Activated CD8-positive, alpha-beta T cell treated with anti-CD3 and anti-CD28 coated beads for 36 hours (primary cell): ENCODE data around the gene CACNG6. TPM values are rescaled to one million over a fixed set of nuclear protein-coding genes. Genes with fewer than 3 reads are reported as not detected.
A peak's percentile ranks its signal among the peaks of the same experiment; 100 is the strongest.
"Not testable (repeated sequence)": the region's sequence is repeated elsewhere in the genome, so short reads cannot be mapped to it uniquely, and the experiment has no call there.

Experiments used
- ATAC-seq: fragments of 200-7000 bp; cut with Tn5 transposase; one replicate; pipeline ENCODE4 v1.10.0; 2021; ENCODE audit warnings: mild to moderate bottlenecking, moderate library complexity
- CTCF ChIA-PET: fragments of 350-600 bp; sonication (Branson Sonifier 250); formaldehyde crosslinking; loops from one replicate; lab custom pipeline; 2021; ENCODE audit warnings: antibody characterized with exemption; lab: Charles Lee
- POLR2A ChIA-PET: fragments of 350-600 bp; sonication (Branson Sonifier 250); formaldehyde crosslinking; loops from one replicate; lab custom pipeline; 2021; ENCODE audit warnings: antibody characterized with exemption; lab: Charles Lee
- DNase-seq: peaks from one replicate; pipeline ENCODE4 v3.0.0-alpha.2; 2020
- H3K27ac Mint-ChIP-seq: one replicate; pipeline ENCODE4 v1.8.0; 2021; ENCODE audit warnings: mild to moderate bottlenecking, mixed read lengths
- H3K27me3 Mint-ChIP-seq: one replicate; pipeline ENCODE4 v1.8.0; 2021; ENCODE audit warnings: mixed read lengths
- H3K36me3 Mint-ChIP-seq: one replicate; pipeline ENCODE4 v1.8.0; 2021; ENCODE audit warnings: low read depth, mixed read lengths
- H3K4me1 Mint-ChIP-seq: one replicate; pipeline ENCODE4 v1.8.0; 2021; ENCODE audit warnings: low read depth, mixed read lengths
- H3K4me3 Mint-ChIP-seq: one replicate; pipeline ENCODE4 v1.8.0; 2021; ENCODE audit warnings: mild to moderate bottlenecking, moderate library complexity, mixed read lengths
- H3K9me3 Mint-ChIP-seq: one replicate; pipeline ENCODE4 v1.8.0; 2021; ENCODE audit warnings: mixed read lengths
- intact Hi-C: fragments of 100-400 bp; cut with micrococcal nuclease; formaldehyde crosslinking; loops from one replicate; pipeline ENCODE4 v1.10.0; 2022
- total RNA-seq, 2 experiments: library from RNA; stranded (reverse); gene quantifications; one replicate each; pipeline ENCODE4 v1.2.3, GENCODE V29; 2021
- TF ChIP-seq, protein P1 (sequence below): fragments of 200-600 bp; IDR thresholded peaks from one replicate; pipeline ENCODE4 v1.8.0; 2022; ENCODE audit warnings: antibody characterized with exemption, mild to moderate bottlenecking

CACNG6 gene
- total RNA-seq, 2 experiments from 2014 or later, result not detected

DNA sequence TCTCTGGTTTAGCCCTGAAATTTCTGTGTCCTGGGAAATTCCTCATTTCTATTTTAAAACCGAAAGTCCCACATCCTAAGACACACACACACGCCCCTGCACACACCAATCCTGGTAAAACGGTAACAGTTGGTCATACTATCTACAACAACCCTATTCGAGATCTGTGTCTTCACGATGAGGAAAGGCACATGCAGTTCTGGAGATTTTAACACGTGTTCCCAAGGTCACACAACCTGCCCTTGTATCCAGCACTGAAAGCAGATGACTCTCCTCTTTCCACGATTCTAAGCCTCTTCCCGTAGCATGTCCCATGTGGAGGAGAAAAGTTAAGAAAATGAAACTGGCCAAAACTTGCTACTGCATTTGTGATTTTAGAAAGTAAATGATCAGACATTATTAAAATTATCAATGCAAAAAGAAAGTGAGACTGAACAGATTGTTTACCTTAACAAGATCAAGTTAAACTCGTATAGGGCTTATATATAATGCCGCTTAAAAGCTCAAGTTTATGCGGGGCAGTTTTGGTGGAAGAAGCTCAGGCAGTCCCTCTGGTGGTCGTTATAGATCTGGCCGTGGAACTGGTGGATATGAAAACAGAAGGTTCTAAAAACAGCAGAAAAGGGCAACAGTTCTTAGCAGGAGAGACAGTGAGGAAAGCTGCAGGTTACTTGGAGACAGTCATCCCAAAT lies 39.6 kb downstream of the CACNG6 start:
- POLR2A ChIA-PET, result no interaction called here
- Mint-ChIP-seq H3K9me3 (no peaks in the 10 kb centered on the region), H3K36me3 (no peaks in the 10 kb centered on the region), H3K4me3 (no peak overlapping the region), H3K27ac (no peak overlapping the region), H3K4me1 (no peaks in the 10 kb centered on the region), H3K27me3 (peaks cover 21% of the 10 kb centered on the region)
- TF ChIP-seq, protein P1, sequence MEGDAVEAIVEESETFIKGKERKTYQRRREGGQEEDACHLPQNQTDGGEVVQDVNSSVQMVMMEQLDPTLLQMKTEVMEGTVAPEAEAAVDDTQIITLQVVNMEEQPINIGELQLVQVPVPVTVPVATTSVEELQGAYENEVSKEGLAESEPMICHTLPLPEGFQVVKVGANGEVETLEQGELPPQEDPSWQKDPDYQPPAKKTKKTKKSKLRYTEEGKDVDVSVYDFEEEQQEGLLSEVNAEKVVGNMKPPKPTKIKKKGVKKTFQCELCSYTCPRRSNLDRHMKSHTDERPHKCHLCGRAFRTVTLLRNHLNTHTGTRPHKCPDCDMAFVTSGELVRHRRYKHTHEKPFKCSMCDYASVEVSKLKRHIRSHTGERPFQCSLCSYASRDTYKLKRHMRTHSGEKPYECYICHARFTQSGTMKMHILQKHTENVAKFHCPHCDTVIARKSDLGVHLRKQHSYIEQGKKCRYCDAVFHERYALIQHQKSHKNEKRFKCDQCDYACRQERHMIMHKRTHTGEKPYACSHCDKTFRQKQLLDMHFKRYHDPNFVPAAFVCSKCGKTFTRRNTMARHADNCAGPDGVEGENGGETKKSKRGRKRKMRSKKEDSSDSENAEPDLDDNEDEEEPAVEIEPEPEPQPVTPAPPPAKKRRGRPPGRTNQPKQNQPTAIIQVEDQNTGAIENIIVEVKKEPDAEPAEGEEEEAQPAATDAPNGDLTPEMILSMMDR, result no peak
- ATAC-seq (no peak), DNase-seq (peak; percentile 4)
- intact Hi-C loops, result loop anchor here (5.0 kb wide), 1 partner anchor 239 kb away; no protein-coding TSS in a partner anchor
- CTCF ChIA-PET, result interaction anchor here (0.8 to 1.7 kb wide), 9 partner anchors 11 to 258 kb away, joined by 3 to 7 read pairs (median 3); no protein-coding TSS in a partner anchor

DNA sequence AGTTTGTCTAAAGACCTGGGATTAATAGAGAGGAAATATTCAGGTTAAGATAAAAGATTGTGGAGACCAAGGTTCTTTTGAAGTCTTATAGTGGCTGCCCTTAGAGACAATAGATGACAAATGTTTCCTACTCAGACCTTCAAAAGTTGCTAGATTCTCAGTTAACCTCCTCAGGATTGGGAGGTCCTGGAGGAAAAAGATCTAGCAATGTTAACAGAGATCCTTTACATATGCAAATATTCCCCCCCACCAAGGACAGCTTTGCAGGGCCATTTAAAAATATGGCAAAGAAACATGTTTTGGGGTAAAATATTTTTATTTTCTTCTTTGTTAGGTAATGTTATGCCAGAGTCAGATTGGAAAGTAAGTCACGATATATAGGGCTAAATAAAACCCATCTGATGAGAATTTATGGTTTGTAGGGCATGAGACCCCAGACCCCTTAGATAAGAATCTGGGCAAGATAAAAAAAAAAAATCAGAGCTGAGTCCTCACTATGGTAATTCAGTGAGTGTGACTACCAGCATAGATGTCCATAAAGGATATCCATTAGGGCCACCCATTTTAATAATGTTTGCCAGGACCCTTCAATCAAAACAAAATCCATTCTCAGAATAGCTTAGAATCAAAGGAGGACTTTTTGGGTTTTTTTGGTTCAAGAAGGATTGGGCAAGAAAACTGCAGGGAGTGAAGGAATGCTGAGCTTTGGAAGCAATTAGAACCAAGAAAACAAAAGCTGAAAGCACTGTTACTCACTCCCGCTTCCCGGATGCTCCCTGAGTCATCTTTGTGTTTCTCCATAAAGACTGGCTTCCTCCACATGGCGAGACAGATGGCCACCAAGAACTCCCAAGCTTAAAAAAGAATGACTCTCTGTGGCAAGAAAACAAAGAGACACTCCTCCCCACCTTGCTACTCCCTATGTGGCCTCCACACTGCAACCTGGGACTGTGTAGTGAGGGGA lies 44.1 kb downstream of the CACNG6 start:
- TF ChIP-seq, protein P1, result no peak
- ChIA-PET POLR2A (no interaction called here), CTCF (interaction anchor here (0.8 to 2.0 kb wide), 2 partner anchors 12 to 243 kb away, joined by 4 to 10 read pairs; no protein-coding TSS in a partner anchor)
- ATAC-seq (no peak), DNase-seq (no peak)
- Mint-ChIP-seq H3K27ac (no peak overlapping the region), H3K4me1 (no peaks in the 10 kb centered on the region), H3K4me3 (no peak overlapping the region), H3K9me3 (no peaks in the 10 kb centered on the region), H3K27me3 (peaks cover 15% of the 10 kb centered on the region), H3K36me3 (no peaks in the 10 kb centered on the region)
- intact Hi-C loops, result no loop called here

DNA sequence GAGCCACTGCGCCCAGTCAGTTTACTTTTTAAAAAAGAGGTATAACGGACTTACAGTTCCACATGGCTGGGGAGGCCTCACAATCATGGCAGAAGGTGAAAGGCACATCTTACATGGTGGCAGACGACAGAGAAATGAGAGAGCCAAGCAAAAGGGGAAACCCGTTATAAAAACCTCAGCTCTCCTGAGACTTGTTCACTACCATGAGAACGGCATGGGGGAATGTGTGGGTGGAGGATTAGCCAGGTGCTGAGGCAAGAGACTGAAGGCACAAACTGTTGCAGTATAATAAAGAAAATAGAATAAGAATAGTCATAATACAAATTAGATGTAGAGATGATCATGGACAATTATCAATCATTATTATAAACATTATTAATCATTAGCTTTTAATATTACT lies 45.1 kb downstream of the CACNG6 start:
- H3K27ac Mint-ChIP-seq, H3K4me3 Mint-ChIP-seq, H3K4me1 Mint-ChIP-seq, POLR2A ChIA-PET, intact Hi-C loops, H3K27me3 Mint-ChIP-seq, H3K9me3 Mint-ChIP-seq, DNase-seq, H3K36me3 Mint-ChIP-seq, ATAC-seq: not testable (repeated sequence)
- CTCF ChIA-PET, result interaction anchor here (1.7 to 2.0 kb wide), 2 partner anchors 13 kb away, joined by 4 to 10 read pairs; no protein-coding TSS in a partner anchor

DNA sequence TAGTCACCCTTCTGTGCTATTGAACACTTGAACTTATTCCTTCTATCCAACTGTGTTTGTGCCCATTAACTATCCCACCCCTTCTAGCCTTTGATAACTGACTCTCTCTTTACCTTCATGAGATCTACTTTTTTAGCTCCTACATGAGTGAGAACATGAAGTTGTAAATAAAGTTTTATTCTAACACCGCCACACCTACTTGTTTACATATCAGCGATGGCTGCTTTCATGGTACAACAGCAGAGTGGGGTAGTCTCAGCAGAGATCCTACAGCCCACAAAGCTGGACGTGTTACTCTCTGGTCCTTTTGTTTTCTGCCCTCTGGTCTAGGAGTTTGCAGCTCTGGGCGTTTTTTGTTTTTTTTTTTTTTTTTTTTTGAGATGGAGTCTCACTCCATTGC lies 48.6 kb downstream of the CACNG6 start:
- Mint-ChIP-seq H3K9me3 (no peaks in the 10 kb centered on the region), H3K4me3 (no peak overlapping the region), H3K36me3 (no peaks in the 10 kb centered on the region), H3K27me3 (peaks cover 4% of the 10 kb centered on the region), H3K4me1 (no peaks in the 10 kb centered on the region), H3K27ac (no peak overlapping the region)
- DNase-seq, result no peak
- ATAC-seq, result no peak
- CTCF ChIA-PET, result interaction anchor here (2.4 to 3.7 kb wide), 2 partner anchors 10 to 16 kb away, joined by 7 to 20 read pairs; no protein-coding TSS in a partner anchor
- POLR2A ChIA-PET, result no interaction called here
- intact Hi-C loops, result no loop called here
- TF ChIP-seq, protein P1, result no peak

DNA sequence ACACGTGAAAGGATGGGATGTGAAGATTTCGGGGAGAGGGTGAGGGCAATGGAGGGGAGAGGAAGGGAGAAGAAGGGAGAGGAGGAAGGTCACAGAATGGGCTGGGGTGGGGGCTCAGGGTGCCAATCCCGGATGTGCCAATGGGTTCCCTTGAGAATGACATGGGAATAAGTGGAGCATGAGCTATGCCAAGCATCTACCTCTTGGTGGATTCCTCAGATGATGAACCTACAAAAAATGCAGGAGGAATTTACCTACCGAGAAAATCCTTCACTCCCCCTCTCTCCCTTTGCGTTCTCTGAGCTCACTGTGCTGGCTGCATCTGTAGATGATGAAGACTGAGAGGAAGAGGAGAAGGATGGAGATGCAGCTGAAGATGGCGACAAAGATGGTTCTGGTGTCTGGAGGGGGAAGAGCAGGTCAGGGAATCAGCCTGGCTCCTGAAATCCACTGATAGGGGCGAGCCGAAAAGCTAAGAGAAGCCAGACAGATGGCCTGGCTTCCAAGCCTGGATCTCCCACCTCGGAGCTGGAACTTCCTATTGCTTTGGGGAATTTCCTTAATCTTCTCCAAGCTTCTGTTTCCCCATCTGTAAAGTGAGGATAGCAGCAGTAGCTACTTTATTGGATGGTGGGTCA lies 50.7 kb downstream of the CACNG6 start:
- H3K4me3 Mint-ChIP-seq, result no peak overlapping the region
- no peaks in the 10 kb centered on the region for H3K9me3 Mint-ChIP-seq
- ChIA-PET CTCF (interaction anchor here (1.0 to 2.2 kb wide), 3 partner anchors 12 to 249 kb away, joined by 3 to 12 read pairs (median 4); no protein-coding TSS in a partner anchor), POLR2A (no interaction called here)
- DNase-seq (no peak), ATAC-seq (no peak)
- intact Hi-C loops, result no loop called here
- TF ChIP-seq, protein P1, result no peak
- peaks cover 6% of the 10 kb centered on the region for H3K27me3 Mint-ChIP-seq
- no peak overlapping the region for H3K27ac Mint-ChIP-seq
- no peaks in the 10 kb centered on the region for H3K4me1 Mint-ChIP-seq
- H3K36me3 Mint-ChIP-seq, result no peaks in the 10 kb centered on the region
